Endothelial cell of umbilical vein (primary cell): ENCODE measurements around the gene CDK17. TPM values are rescaled to one million over a fixed set of nuclear protein-coding genes. Genes with fewer than 3 reads are reported as not detected.

Experiments used
- BruUV-seq: library from RNA; stranded (reverse); fragments of 400-500 nt; replicated peaks from 2 replicates; lab custom pipeline; 2021; lab: Mats Ljungman, UMichigan
- CTCF ChIA-PET: fragments of 300-600, 350-600 bp; sonication (Branson Sonifier 250); formaldehyde crosslinking; loops from one replicate; lab custom pipeline; 2021; ENCODE audit warnings: antibody characterized with exemption, inconsistent platforms; lab: Charles Lee
- POLR2A ChIA-PET: fragments of 300-600, 350-600 bp; sonication (Branson Sonifier 250); formaldehyde crosslinking; loops from one replicate; lab custom pipeline; 2021; ENCODE audit warnings: antibody characterized with exemption, inconsistent platforms; lab: Charles Lee
- DNase-seq: peaks from one replicate; pipeline ENCODE4 v3.0.0-alpha.2; 2011; ENCODE audit warnings: low read depth, low spot score
- FAIRE-seq: peaks from 2 replicates; lab custom pipeline; 2011; peaks lifted over from hg19 to GRCh38; lab: Jason Lieb, UNC
- H2AFZ ChIP-seq: 2 replicates; pipeline ENCODE4 v1.6.0; 2012; ENCODE audit warnings: low read depth, low read length, control low read depth, inconsistent platforms
- H3K27ac ChIP-seq: 2 replicates; pipeline ENCODE4 v1.5.1; 2011; ENCODE audit warnings: low read depth, mild to moderate bottlenecking, control low read depth, low read length, moderate library complexity; ENCODE audit not compliant: insufficient read depth
- H3K27me3 ChIP-seq, 2 experiments: 2 replicates each; pipeline versions ENCODE4 v1.6.0 to v1.6.1; 2011; ENCODE audit warnings: low read length in 2 of 2, mixed read lengths in 1 of 2; ENCODE audit not compliant: control insufficient read depth in 2 of 2, insufficient read depth in 2 of 2
- H3K36me3 ChIP-seq, 2 experiments: 2 replicates in 1 of 2; 3 replicates in 1 of 2; pipeline ENCODE4 v1.5.1; 2011; ENCODE audit warnings: low read length in 2 of 2, mild to moderate bottlenecking in 1 of 2, moderate library complexity in 1 of 2; ENCODE audit not compliant: control insufficient read depth in 2 of 2, insufficient read depth in 2 of 2; ENCODE audit errors: extremely low read depth in 1 of 2
- H3K4me1 ChIP-seq: 3 replicates; pipeline ENCODE4 v1.5.1; 2011; ENCODE audit warnings: mild to moderate bottlenecking, low read length; ENCODE audit not compliant: control insufficient read depth, insufficient read depth; ENCODE audit errors: extremely low read depth
- H3K4me2 ChIP-seq: 2 replicates; pipeline ENCODE4 v1.6.1; 2011; ENCODE audit warnings: low read length, control low read depth, mixed read lengths; ENCODE audit not compliant: insufficient read depth
- H3K4me3 ChIP-seq, 3 experiments: fragments of 200-600 bp in 1 of 3; sonication (generic), shearing (Covaris generic) in 1 of 3; replicated peaks in 1 of 3; 2 replicates each; pipeline ENCODE4 v1.5.1; 2011 to 2016; ENCODE audit warnings: control low read depth in 3 of 3, low read length in 3 of 3, mild to moderate bottlenecking in 2 of 3, inconsistent platforms in 1 of 3, low read depth in 1 of 3, moderate library complexity in 1 of 3; ENCODE audit not compliant: insufficient read depth in 1 of 3
- H3K79me2 ChIP-seq: 2 replicates; pipeline ENCODE4 v1.6.0; 2012; ENCODE audit warnings: low read length, inconsistent platforms; ENCODE audit not compliant: control insufficient read depth, insufficient read depth
- H3K9ac ChIP-seq: replicated peaks from 2 replicates; pipeline ENCODE3; 2011; ENCODE audit warnings: low read length, control low read depth; ENCODE audit not compliant: insufficient read depth; ENCODE audit errors: extremely low read depth
- H3K9me1 ChIP-seq: replicated peaks from 3 replicates; pipeline ENCODE4 v1.6.0; 2011; ENCODE audit warnings: mild to moderate bottlenecking, low read length; ENCODE audit not compliant: control insufficient read depth, insufficient read depth; ENCODE audit errors: extremely low read depth
- H3K9me3 ChIP-seq: replicated peaks from 2 replicates; pipeline ENCODE4 v1.5.1; 2012; ENCODE audit warnings: low read length, inconsistent platforms; ENCODE audit not compliant: control insufficient read depth, insufficient read depth
- H4K20me1 ChIP-seq: replicated peaks from 2 replicates; pipeline ENCODE3; 2011; ENCODE audit warnings: mild to moderate bottlenecking, low read length; ENCODE audit not compliant: control insufficient read depth, insufficient read depth; ENCODE audit errors: extremely low read depth
- EZH2 ChIP-seq: IDR thresholded peaks from 2 replicates; pipeline ENCODE4 v1.6.1; 2012; ENCODE audit warnings: borderline replicate concordance, low read depth, mild to moderate bottlenecking, moderate library complexity, low read length, inconsistent platforms; ENCODE audit not compliant: severe bottlenecking
- GATA2 ChIP-seq: IDR thresholded peaks from 2 replicates; pipeline ENCODE4 v1.7.0; 2011; ENCODE audit warnings: low read depth, mild to moderate bottlenecking, moderate library complexity, mixed read lengths, low read length; ENCODE audit not compliant: insufficient read length, insufficient read depth
- JUN ChIP-seq: IDR thresholded peaks from 2 replicates; pipeline ENCODE4 v1.6.1; 2011; ENCODE audit warnings: borderline replicate concordance, low read depth; ENCODE audit not compliant: insufficient read length, insufficient read depth
- MAX ChIP-seq: IDR thresholded peaks from 2 replicates; pipeline ENCODE4 v1.6.1; 2011; ENCODE audit not compliant: insufficient read depth, insufficient read length
- MYC ChIP-seq: IDR thresholded peaks from one replicate; pipeline ENCODE4 v1.6.1; 2011; ENCODE audit warnings: mild to moderate bottlenecking, low read depth, low read length
- POLR2AphosphoS5 ChIP-seq: IDR thresholded peaks from 2 replicates; pipeline ENCODE4 v1.6.1; 2012; ENCODE audit warnings: low read depth, mild to moderate bottlenecking, control low read depth, low read length, moderate library complexity; ENCODE audit not compliant: insufficient read depth
- dilution Hi-C: fragments of 300-500 bp; cut with MboI; formaldehyde crosslinking; loops from one replicate; pipeline ENCODE4 v1.15.0; 2019; ENCODE audit warnings: low sequenced_read_pairs; ENCODE audit not compliant: extremely low pct_ligation_motif_present
- intact Hi-C: fragments of 100-400 bp; cut with micrococcal nuclease; formaldehyde crosslinking; loops from one replicate; pipeline ENCODE4 v1.10.0; 2022
- polyA plus RNA-seq, 4 experiments: library from polyadenylated mRNA; depleted of rRNA in 3 of 4; stranded (reverse) in 3 of 4; unstranded in 1 of 4; fragments of >200 nt; gene quantifications; 2 replicates each; pipeline versions ENCODE4 v1.2.1 to v1.2.3, GENCODE V29; 2011 to 2012; ENCODE audit warnings: missing spikeins in 1 of 4
- total RNA-seq: library from RNA; stranded (reverse); gene quantifications from 2 replicates; pipeline ENCODE4 v1.2.3, GENCODE V29; 2021
- TF ChIP-seq, protein P1 (sequence below), 2 donors: IDR thresholded peaks; 1 replicate in 1 of 2; 2 replicates in 1 of 2; pipeline ENCODE4 v1.5.1; 2011; ENCODE audit warnings: low read length in 2 of 2, mild to moderate bottlenecking in 2 of 2, moderate library complexity in 2 of 2, control low read depth in 1 of 2, inconsistent platforms in 1 of 2, low read depth in 1 of 2; ENCODE audit not compliant: insufficient read depth in 1 of 2; ENCODE audit errors: extremely low read depth in 1 of 2

Gene CDK17
- total and polyA plus RNA-seq, 2 donors (not counting 3 experiments of a cell fraction or from before 2014, with no cell fraction given) = 61.1 to 176 TPM

- CTCF ChIA-PET = no interaction called here
- H3K4me3 ChIP-seq = no peak overlapping the region
- H2AFZ ChIP-seq = no peak overlapping the region
- POLR2A ChIA-PET = interaction anchor here (1.0 kb wide), 1 partner anchor 10 kb away, joined by 3 read pairs; no protein-coding TSS in a partner anchor
- no peak overlapping the region for H3K9ac ChIP-seq
- H3K4me2 ChIP-seq = no peak overlapping the region
- FAIRE-seq (no peak), DNase-seq (no peak)
- no peak overlapping the region for H3K27ac ChIP-seq
- no peak for TF ChIP-seq JUN
- TF ChIP-seq MYC = no peak
- TF ChIP-seq MAX = no peak
- TF ChIP-seq GATA2 = no peak
- TF ChIP-seq, protein P1, sequence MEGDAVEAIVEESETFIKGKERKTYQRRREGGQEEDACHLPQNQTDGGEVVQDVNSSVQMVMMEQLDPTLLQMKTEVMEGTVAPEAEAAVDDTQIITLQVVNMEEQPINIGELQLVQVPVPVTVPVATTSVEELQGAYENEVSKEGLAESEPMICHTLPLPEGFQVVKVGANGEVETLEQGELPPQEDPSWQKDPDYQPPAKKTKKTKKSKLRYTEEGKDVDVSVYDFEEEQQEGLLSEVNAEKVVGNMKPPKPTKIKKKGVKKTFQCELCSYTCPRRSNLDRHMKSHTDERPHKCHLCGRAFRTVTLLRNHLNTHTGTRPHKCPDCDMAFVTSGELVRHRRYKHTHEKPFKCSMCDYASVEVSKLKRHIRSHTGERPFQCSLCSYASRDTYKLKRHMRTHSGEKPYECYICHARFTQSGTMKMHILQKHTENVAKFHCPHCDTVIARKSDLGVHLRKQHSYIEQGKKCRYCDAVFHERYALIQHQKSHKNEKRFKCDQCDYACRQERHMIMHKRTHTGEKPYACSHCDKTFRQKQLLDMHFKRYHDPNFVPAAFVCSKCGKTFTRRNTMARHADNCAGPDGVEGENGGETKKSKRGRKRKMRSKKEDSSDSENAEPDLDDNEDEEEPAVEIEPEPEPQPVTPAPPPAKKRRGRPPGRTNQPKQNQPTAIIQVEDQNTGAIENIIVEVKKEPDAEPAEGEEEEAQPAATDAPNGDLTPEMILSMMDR (IDR thresholded peaks at IDR 0.05; ENCODE audit: extremely low read depth in 1 of 2, insufficient read depth in 1 of 2, low read depth in 1 of 2, low read length in 2 of 2) = no peak
- TF ChIP-seq POLR2AphosphoS5 = no peak
- no peak for TF ChIP-seq EZH2
- intact Hi-C loops (no loop called here), dilution Hi-C loops (no loop called here)
- H4K20me1 ChIP-seq = no peaks in the 10 kb centered on the region
- no peaks in the 10 kb centered on the region for H3K27me3 ChIP-seq
- H3K79me2 ChIP-seq = peaks cover 88% of the 10 kb centered on the region
- H3K9me1 ChIP-seq = no peaks in the 10 kb centered on the region
- no TSS peak for BruUV-seq
- no peaks in the 10 kb centered on the region for H3K4me1 ChIP-seq
- no peaks in the 10 kb centered on the region for H3K9me3 ChIP-seq
- H3K36me3 ChIP-seq = peaks cover 32 to 60% of the 10 kb centered on the region in 2 experiments
Observed at GRCh38 chr12:96289067-96289466, 111.2 kb downstream of the CDK17 start.
